Loucy (cell line): ENCODE data around the gene SLC39A11.

Experiments
- H2AFZ ChIP-seq: fragments of 200-600 bp; sonication (generic); 2 replicates; pipeline ENCODE4 v1.6.0; 2016; ENCODE audit warnings: antibody characterized with exemption, mild to moderate bottlenecking, low read length, moderate library complexity
- H3F3A ChIP-seq: fragments of 200-600 bp; 2 replicates; pipeline ENCODE4 v1.6.0; 2016; ENCODE audit warnings: antibody characterized with exemption, low read depth, mild to moderate bottlenecking
- H3K27me3 ChIP-seq: fragments of 200-600 bp; sonication (generic); 2 replicates; pipeline ENCODE4 v1.6.1; 2014; ENCODE audit warnings: low read length, mild to moderate bottlenecking; ENCODE audit not compliant: insufficient read depth, poor library complexity, severe bottlenecking
- H3K36me3 ChIP-seq: fragments of 200-600 bp; sonication (generic); 2 replicates; pipeline ENCODE4 v1.6.1; 2016; ENCODE audit warnings: low read length; ENCODE audit not compliant: insufficient read depth
- H3K4me1 ChIP-seq: fragments of 200-600 bp; sonication (generic); 2 replicates; pipeline ENCODE4 v1.5.1; 2014; ENCODE audit warnings: low read length, mild to moderate bottlenecking; ENCODE audit not compliant: insufficient read depth, poor library complexity, severe bottlenecking
- H3K4me2 ChIP-seq: fragments of 200-600 bp; sonication (generic); 2 replicates; pipeline ENCODE4 v1.6.0; 2014; ENCODE audit warnings: antibody characterized with exemption, low read length, low read depth, mild to moderate bottlenecking; ENCODE audit not compliant: poor library complexity, severe bottlenecking
- H3K4me3 ChIP-seq: fragments of 200-600 bp; sonication (generic); 2 replicates; pipeline ENCODE4 v1.5.1; 2014; ENCODE audit warnings: low read length, mild to moderate bottlenecking, mixed read lengths; ENCODE audit not compliant: poor library complexity, severe bottlenecking
- H3K79me2 ChIP-seq: fragments of 200-600 bp; sonication (generic); 2 replicates; pipeline ENCODE4 v1.6.1; 2014; ENCODE audit warnings: low read length; ENCODE audit not compliant: insufficient read depth
- H3K9ac ChIP-seq: fragments of 200-600 bp; sonication (generic); 2 replicates; pipeline ENCODE4 v1.6.0; 2014; ENCODE audit warnings: mild to moderate bottlenecking, low read depth, low read length, moderate library complexity; ENCODE audit not compliant: poor library complexity, severe bottlenecking
- H3K9me2 ChIP-seq: fragments of 200-600 bp; sonication (generic); replicated peaks from 2 replicates; pipeline ENCODE4 v1.6.1; 2016; ENCODE audit warnings: low read depth, low read length, mixed read lengths
- H3K9me3 ChIP-seq: fragments of 200-600 bp; sonication (generic); 2 replicates; pipeline ENCODE4 v1.6.1; 2014; ENCODE audit warnings: mild to moderate bottlenecking, antibody characterized with exemption, low read length, low read depth; ENCODE audit not compliant: insufficient read depth
- H4K20me1 ChIP-seq: fragments of 200-600 bp; sonication (generic); 2 replicates; pipeline ENCODE4 v1.6.0; 2014; ENCODE audit warnings: antibody characterized with exemption, low read length, mild to moderate bottlenecking; ENCODE audit not compliant: insufficient read depth, poor library complexity, severe bottlenecking
- EZH2phosphoT487 ChIP-seq: fragments of 200-600 bp; IDR thresholded peaks from 2 replicates; pipeline ENCODE4 v1.6.1; 2018; ENCODE audit warnings: antibody characterized with exemption, mild to moderate bottlenecking, moderate library complexity, borderline replicate concordance
- TF ChIP-seq, protein P1 (sequence below): fragments of 200-600 bp; sonication (generic); conservative IDR thresholded peaks from 2 replicates; pipeline ENCODE4 v1.5.1; 2014; ENCODE audit warnings: mild to moderate bottlenecking, antibody characterized with exemption, low read length

The SLC39A11 gene

DNA sequence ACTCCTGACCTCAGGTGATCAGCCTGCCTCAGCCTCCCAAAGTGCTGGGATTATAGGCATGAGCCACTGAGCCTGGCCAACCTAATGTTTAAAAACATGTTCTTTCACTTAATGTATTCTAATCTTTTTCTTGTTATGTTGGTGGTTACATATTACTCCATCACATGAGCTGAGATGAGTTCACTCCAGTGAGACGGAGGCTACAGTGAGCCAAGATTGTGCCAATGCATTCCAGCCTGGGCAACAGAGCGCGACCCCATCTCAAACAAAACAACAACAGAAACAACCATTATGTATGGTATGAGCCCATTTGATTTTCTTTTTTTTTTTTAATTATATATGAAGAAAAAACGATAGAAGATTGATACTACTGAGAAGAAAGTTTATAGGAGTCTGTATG is 39.6 kb downstream of the SLC39A11 start:
- Histone ChIP-seq H3K4me2 (no peak overlapping the region), H3K36me3 (no peaks in the 10 kb centered on the region), H3K9me3 (no peaks in the 10 kb centered on the region), H3K4me1 (no peaks in the 10 kb centered on the region), H3K4me3 (no peak overlapping the region), H3F3A (no peaks in the 10 kb centered on the region), H4K20me1 (no peaks in the 10 kb centered on the region), H3K79me2 (no peaks in the 10 kb centered on the region), H3K27me3 (no peaks in the 10 kb centered on the region), H2AFZ (no peak overlapping the region), H3K9ac (no peak overlapping the region), H3K9me2 (no peaks in the 10 kb centered on the region)
- TF ChIP-seq, protein P1, sequence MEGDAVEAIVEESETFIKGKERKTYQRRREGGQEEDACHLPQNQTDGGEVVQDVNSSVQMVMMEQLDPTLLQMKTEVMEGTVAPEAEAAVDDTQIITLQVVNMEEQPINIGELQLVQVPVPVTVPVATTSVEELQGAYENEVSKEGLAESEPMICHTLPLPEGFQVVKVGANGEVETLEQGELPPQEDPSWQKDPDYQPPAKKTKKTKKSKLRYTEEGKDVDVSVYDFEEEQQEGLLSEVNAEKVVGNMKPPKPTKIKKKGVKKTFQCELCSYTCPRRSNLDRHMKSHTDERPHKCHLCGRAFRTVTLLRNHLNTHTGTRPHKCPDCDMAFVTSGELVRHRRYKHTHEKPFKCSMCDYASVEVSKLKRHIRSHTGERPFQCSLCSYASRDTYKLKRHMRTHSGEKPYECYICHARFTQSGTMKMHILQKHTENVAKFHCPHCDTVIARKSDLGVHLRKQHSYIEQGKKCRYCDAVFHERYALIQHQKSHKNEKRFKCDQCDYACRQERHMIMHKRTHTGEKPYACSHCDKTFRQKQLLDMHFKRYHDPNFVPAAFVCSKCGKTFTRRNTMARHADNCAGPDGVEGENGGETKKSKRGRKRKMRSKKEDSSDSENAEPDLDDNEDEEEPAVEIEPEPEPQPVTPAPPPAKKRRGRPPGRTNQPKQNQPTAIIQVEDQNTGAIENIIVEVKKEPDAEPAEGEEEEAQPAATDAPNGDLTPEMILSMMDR: no peak
- TF ChIP-seq EZH2phosphoT487: no peak

DNA sequence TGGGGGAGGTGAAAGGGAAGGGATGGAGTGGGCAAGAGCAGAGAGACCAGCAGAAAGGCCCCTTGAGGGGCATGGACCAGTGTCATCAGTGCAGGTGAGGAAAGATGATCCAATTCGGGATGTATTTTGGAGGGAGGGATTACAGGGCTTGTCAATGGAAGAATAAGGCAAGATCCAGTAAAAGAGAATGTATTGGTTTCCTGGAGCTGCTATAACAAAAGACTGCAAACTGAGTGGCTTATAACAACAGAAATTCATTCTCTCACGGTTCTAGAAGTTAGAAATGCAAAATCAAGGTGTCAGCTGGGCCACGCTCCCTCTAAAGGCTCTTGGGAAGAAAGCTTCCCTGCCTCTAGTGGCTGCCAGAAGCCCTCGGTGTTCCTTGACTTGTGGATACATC is 41.7 kb downstream of the SLC39A11 start:
- no peaks in the 10 kb centered on the region for H3K4me1 ChIP-seq
- no peaks in the 10 kb centered on the region for H3K9me2 ChIP-seq
- H3K36me3 ChIP-seq: no peaks in the 10 kb centered on the region
- no peaks in the 10 kb centered on the region for H4K20me1 ChIP-seq
- H3K4me2 ChIP-seq: no peak overlapping the region
- H3K9me3 ChIP-seq: no peaks in the 10 kb centered on the region
- TF ChIP-seq EZH2phosphoT487: no peak
- TF ChIP-seq, protein P1: no peak
- H3K9ac ChIP-seq: no peak overlapping the region
- H3K4me3 ChIP-seq: no peak overlapping the region
- H3K27me3 ChIP-seq: no peaks in the 10 kb centered on the region
- H2AFZ ChIP-seq: no peak overlapping the region
- H3F3A ChIP-seq: no peaks in the 10 kb centered on the region
- no peaks in the 10 kb centered on the region for H3K79me2 ChIP-seq

DNA sequence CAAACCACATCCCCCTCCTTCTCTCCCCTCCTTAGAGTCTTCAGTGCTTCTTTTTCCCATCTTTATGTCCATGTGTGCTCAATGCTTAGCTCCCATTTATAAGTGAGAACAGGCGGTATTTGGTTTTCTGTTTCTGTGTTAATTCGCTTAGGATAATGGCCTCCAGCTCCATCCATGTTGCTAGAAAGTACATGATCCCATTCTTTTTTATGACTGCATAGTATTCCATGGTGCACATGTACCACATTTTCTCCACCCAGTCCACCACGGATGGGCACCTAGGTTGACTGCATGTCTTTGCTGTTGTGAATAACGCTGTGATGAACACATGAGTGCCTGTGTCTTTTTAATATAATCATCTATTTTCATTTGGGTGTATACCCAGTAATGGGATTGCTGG is 44.3 kb downstream of the SLC39A11 start:
- H3K9me2 ChIP-seq: no peaks in the 10 kb centered on the region
- no peaks in the 10 kb centered on the region for H3K79me2 ChIP-seq
- H3K36me3 ChIP-seq: no peaks in the 10 kb centered on the region
- H4K20me1 ChIP-seq: no peaks in the 10 kb centered on the region
- no peak overlapping the region for H3K4me3 ChIP-seq
- no peak overlapping the region for H3K9ac ChIP-seq
- no peaks in the 10 kb centered on the region for H3K27me3 ChIP-seq
- TF ChIP-seq, protein P1: no peak
- no peak for TF ChIP-seq EZH2phosphoT487
- no peaks in the 10 kb centered on the region for H3F3A ChIP-seq
- no peak overlapping the region for H2AFZ ChIP-seq
- no peaks in the 10 kb centered on the region for H3K9me3 ChIP-seq
- H3K4me1 ChIP-seq: no peaks in the 10 kb centered on the region
- H3K4me2 ChIP-seq: no peak overlapping the region
